Psoas muscle (tissue), 8 donors: ENCODE data around the gene EIF5A. TPM values are rescaled to one million over a fixed set of nuclear protein-coding genes. Genes with fewer than 3 reads are reported as not detected.
A peak's percentile ranks its signal among the peaks of the same experiment; 100 is the strongest.
"Not testable (repeated sequence)": the region's sequence is repeated elsewhere in the genome, so short reads cannot be mapped to it uniquely, and the experiment has no call there.

Experiments used
- ATAC-seq, 4 donors: fragments of 200-7000 bp; cut with Tn5 transposase; one replicate each; pipeline ENCODE4 v1.9.1; 2020; ENCODE audit warnings: moderate library complexity in 3 of 4, mild to moderate bottlenecking in 2 of 4
- DNase-seq, 2 donors: peaks; one replicate each; pipeline ENCODE4 v3.0.0-alpha.2; 2020
- H3K27ac ChIP-seq: fragments of 200-600 bp; one replicate; pipeline ENCODE4 v1.8.0; 2022
- H3K27me3 ChIP-seq, 3 donors: fragments of 200-600 bp in 1 of 3; one replicate each; pipeline versions ENCODE4 v1.6.1 to v1.8.0; 2013 to 2022; ENCODE audit warnings: low read length in 2 of 3, mild to moderate bottlenecking in 2 of 3, moderate library complexity in 1 of 3; ENCODE audit not compliant: insufficient read depth in 3 of 3
- H3K36me3 ChIP-seq, 2 donors: fragments of 200-600 bp in 1 of 2; one replicate each; pipeline versions ENCODE4 v1.6.1 to v1.8.0; 2013 to 2022; ENCODE audit warnings: low read depth in 1 of 2, mild to moderate bottlenecking in 1 of 2, moderate library complexity in 1 of 2; ENCODE audit not compliant: insufficient read depth in 1 of 2
- H3K4me1 ChIP-seq: fragments of 200-600 bp; one replicate; pipeline ENCODE4 v1.8.0; 2022
- H3K4me3 ChIP-seq: fragments of 200-600 bp; one replicate; pipeline ENCODE4 v1.8.0; 2022; ENCODE audit warnings: mild to moderate bottlenecking
- H3K9me3 ChIP-seq: fragments of 200-600 bp; one replicate; pipeline ENCODE4 v1.8.0; 2022
- CTCF ChIP-seq: fragments of 200-600 bp; IDR thresholded peaks from one replicate; pipeline ENCODE4 v1.8.0; 2022; ENCODE audit warnings: antibody characterized with exemption
- WGBS, 3 donors: extraction: QIAGEN DNeasy Blood & Tissue Kit; methylation state at CpG; one replicate each; pipeline versions ENCODE4 v1.1.6 to v1.1.7; 2013; 5-methylcytosine and 5-hydroxymethylcytosine counted together
- intact Hi-C, 2 donors: fragments of 100-400 bp; cut with DNase I; formaldehyde crosslinking; loops; one replicate each; pipeline versions ENCODE4 v1.11.0 to v1.14.2; 2022
- polyA plus RNA-seq, 3 donors: library from polyadenylated mRNA; stranded (reverse); fragments of 200-250 nt; gene quantifications; one replicate each; pipeline ENCODE4 v1.2.3, GENCODE V29; 2013
- total RNA-seq, 4 donors: library from RNA; stranded (reverse); fragmentation: NEBNext Ultra II Directional in 2 of 4; extraction: Animal tissue kit (Norgen Biotek cat#: 25700) in 2 of 4; gene quantifications; one replicate each; pipeline versions ENCODE4 v1.2.1 to v1.2.4, GENCODE V29; 2021 to 2023
- donor health status: healthy with polysubstance abuse.
- donor health status: DM: no; HTN: no; CAD: no; lungs with moderate emphysema.
- donor health status: Bipolar disorder and iron deficiency.
- donor health status: healthy.
- donor health status: DM: yes; HTN: yes; CAD: no.
- donor health status: DM: no; HTN: no; CAD: no.
- donor health status: DM: no; HTN: no; CAD: no.
- donor health status: DM: yes; HTN: yes; CAD: no.

EIF5A gene
- total and polyA plus RNA-seq, 7 donors = 293 to 1,107 (median 518) TPM

- Histone ChIP-seq H3K27ac (peak overlapping the region; percentile 92), H3K9me3 (no peaks in the 10 kb centered on the region), H3K4me1 (peaks cover 12% of the 10 kb centered on the region), H3K27me3 (peaks cover 0 to 4% (median 0%) of the 10 kb centered on the region in 3 donors), H3K4me3 (peak overlapping the region; percentile 95), H3K36me3 (peaks cover 0 to 14% of the 10 kb centered on the region in 2 donors)
- no peak for DNase-seq
- 57 to 66% (median 63%) methylated on average over 13 of the region's 13 CpGs for WGBS, 3 donors
- no peak for ATAC-seq
- intact Hi-C loops = no loop called here
- no peak for TF ChIP-seq CTCF
These were observed 23.2 kb downstream of the EIF5A start for GRCh38 chr17:7330638-7331015.

- Histone ChIP-seq H3K9me3 (no peaks in the 10 kb centered on the region), H3K27me3 (peaks cover 0 to 11% (median 4%) of the 10 kb centered on the region in 3 donors), H3K27ac (no peak overlapping the region), H3K4me3 (no peak overlapping the region), H3K4me1 (peaks cover 12% of the 10 kb centered on the region), H3K36me3 (no peaks in the 10 kb centered on the region)
- ATAC-seq (no peak), DNase-seq (no peak)
- 51 to 65% (median 63%) methylated on average over 7 of the region's 7 CpGs for WGBS, 3 donors
- intact Hi-C loops = no loop called here
- no peak for TF ChIP-seq CTCF
These were observed 24.7 kb downstream of the EIF5A start for GRCh38 chr17:7332111-7332510.

GRCh38 chr17:7332600-7333069, 25.2 kb downstream of the EIF5A start:
- 53 to 57% (median 54%) methylated on average over 14 of the region's 14 CpGs for WGBS, 3 donors
- ATAC-seq, intact Hi-C loops, DNase-seq, H3K9me3 ChIP-seq, H3K36me3 ChIP-seq, H3K27ac ChIP-seq, H3K4me3 ChIP-seq, H3K4me1 ChIP-seq: not testable (repeated sequence)
- H3K27me3 ChIP-seq = peaks cover 0 to 11% (median 4%) of the 10 kb centered on the region in 3 donors

- H3K4me3 ChIP-seq = no peak overlapping the region
- no peak overlapping the region for H3K27ac ChIP-seq
- WGBS, 3 donors = 52 to 68% (median 58%) methylated on average over 3 of the region's 3 CpGs
- DNase-seq (no peak), ATAC-seq (no peak)
- H3K27me3 ChIP-seq = peaks cover 0 to 25% (median 4%) of the 10 kb centered on the region in 3 donors
- intact Hi-C loops = no loop called here
- no peaks in the 10 kb centered on the region for H3K9me3 ChIP-seq
- no peak for TF ChIP-seq CTCF
- no peaks in the 10 kb centered on the region for H3K36me3 ChIP-seq
- H3K4me1 ChIP-seq = no peaks in the 10 kb centered on the region
These were observed 27.6 kb downstream of the EIF5A start for GRCh38 chr17:7334938-7335538.

- H3K4me1 ChIP-seq, H3K27ac ChIP-seq, H3K4me3 ChIP-seq, intact Hi-C loops, ATAC-seq, H3K36me3 ChIP-seq, DNase-seq, H3K9me3 ChIP-seq: not testable (repeated sequence)
- H3K27me3 ChIP-seq = peaks cover 0 to 25% (median 4%) of the 10 kb centered on the region in 3 donors
- WGBS, 3 donors = 80 to 83% (median 81%) methylated on average over 13 of the region's 13 CpGs
These were observed 28.3 kb downstream of the EIF5A start for GRCh38 chr17:7335765-7336164.
